Lung (tissue), 12 donors: ENCODE measurements around the gene TOR4A. TPM values are rescaled to one million over a fixed set of nuclear protein-coding genes. Genes with fewer than 3 reads are reported as not detected.

Source experiments
- ATAC-seq: fragments of 200-7000 bp; cut with Tn5 transposase; one replicate; pipeline ENCODE4 v1.9.1; 2020; ENCODE audit warnings: moderate number of reproducible peaks; ENCODE audit not compliant: insufficient read depth, low FRiP score
- DNase-seq, 3 donors: peaks; one replicate each; pipeline ENCODE4 v3.0.0-alpha.2; 2013 to 2017
- H3K27ac ChIP-seq, 2 donors: one replicate each; pipeline ENCODE4 v1.5.1; 2013; ENCODE audit warnings: mild to moderate bottlenecking in 2 of 2, moderate library complexity in 2 of 2, control low read depth in 1 of 2, inconsistent platforms in 1 of 2, low read depth in 1 of 2, low read length in 1 of 2
- H3K27me3 ChIP-seq, 3 donors: one replicate each; pipeline ENCODE4 v1.5.1; 2013; ENCODE audit warnings: low read length in 2 of 3; ENCODE audit not compliant: control insufficient read depth in 3 of 3, insufficient read depth in 3 of 3
- H3K36me3 ChIP-seq, 4 donors: one replicate each; pipeline ENCODE4 v1.5.1; 2013; ENCODE audit warnings: low read length in 4 of 4, mild to moderate bottlenecking in 1 of 4, moderate library complexity in 1 of 4; ENCODE audit not compliant: control insufficient read depth in 4 of 4, insufficient read depth in 4 of 4
- H3K4me1 ChIP-seq, 5 donors: one replicate each; pipeline ENCODE4 v1.5.1; 2013; ENCODE audit warnings: low read length in 5 of 5, mild to moderate bottlenecking in 2 of 5, moderate library complexity in 1 of 5; ENCODE audit not compliant: control insufficient read depth in 5 of 5, insufficient read depth in 5 of 5
- H3K4me3 ChIP-seq: one replicate; pipeline ENCODE4 v1.5.1; 2013; ENCODE audit warnings: mild to moderate bottlenecking, control low read depth, moderate library complexity
- H3K9ac ChIP-seq, 2 donors: one replicate each; pipeline ENCODE4 v1.5.1; 2013; ENCODE audit warnings: low read length in 2 of 2, control low read depth in 1 of 2; ENCODE audit not compliant: insufficient read depth in 1 of 2
- H3K9me3 ChIP-seq, 4 donors: one replicate each; pipeline ENCODE4 v1.5.1; 2013; ENCODE audit warnings: low read length in 3 of 4, mild to moderate bottlenecking in 1 of 4, moderate library complexity in 1 of 4; ENCODE audit not compliant: control insufficient read depth in 4 of 4, insufficient read depth in 3 of 4
- CTCF ChIP-seq: IDR thresholded peaks from 2 replicates; pipeline ENCODE4 v1.5.1; 2012; ENCODE audit warnings: mild to moderate bottlenecking; ENCODE audit errors: control extremely low read depth, extremely low read depth
- WGBS, 2 donors: extraction: QIAGEN DNeasy Blood & Tissue Kit; methylation state at CpG; one replicate each; pipeline ENCODE4 v1.1.7; 2013; 5-methylcytosine and 5-hydroxymethylcytosine counted together
- polyA plus RNA-seq, 2 donors: library from polyadenylated mRNA; stranded (reverse); fragments of 200-250 nt; gene quantifications; one replicate each; pipeline ENCODE4 v1.2.1, GENCODE V29; 2013
- total RNA-seq, 2 donors: library from RNA; depleted of rRNA in 1 of 2; stranded (reverse); fragments of >200 nt in 1 of 2; gene quantifications; one replicate each; pipeline ENCODE4 v1.2.1, GENCODE V29; 2014 to 2021
- donor health status: control.
- donor health status: control.
- donor health status: Bipolar disorder and iron deficiency.
- donor health status: healthy.
- donor health status: DM: yes; HTN: yes; CAD: no.

Gene TOR4A
- total and polyA plus RNA-seq, 4 donors: 9.6 to 42.5 (median 20.7) TPM

GRCh38 chr9:137286975-137287383 lies 9.5 kb downstream of the TOR4A start:
- DNase-seq (peak in 2 of 3 donors; percentile 49 to 64), ATAC-seq (no peak)
- Histone ChIP-seq H3K9me3 (no peaks in the 10 kb centered on the region), H3K36me3 (peaks cover 0 to under 1% (median 0%) of the 10 kb centered on the region in 4 donors), H3K4me3 (no peak overlapping the region), H3K9ac (no peak overlapping the region), H3K27ac (no peak overlapping the region), H3K27me3 (no peaks in the 10 kb centered on the region), H3K4me1 (no peaks in the 10 kb centered on the region)
- 49 to 59% methylated on average over 14 of the region's 14 CpGs for WGBS, 2 donors
- peak; percentile 21 for TF ChIP-seq CTCF

GRCh38 chr9:137293094-137293481 lies 15.6 kb downstream of the TOR4A start:
- no peak for TF ChIP-seq CTCF
- 79 to 82% methylated on average over 15 of the region's 15 CpGs for WGBS, 2 donors
- ATAC-seq: no peak
- Histone ChIP-seq H3K9ac (no peak overlapping the region), H3K4me3 (no peak overlapping the region), H3K27me3 (peaks cover 0 to 18% (median 0%) of the 10 kb centered on the region in 3 donors), H3K9me3 (peaks cover 0 to 6% (median 0%) of the 10 kb centered on the region in 4 donors), H3K27ac (peak overlapping the region in 1 of 2 donors; percentile 60), H3K4me1 (peaks cover 0 to 21% (median 12%) of the 10 kb centered on the region in 5 donors), H3K36me3 (no peaks in the 10 kb centered on the region)
- DNase-seq: no peak

GRCh38 chr9:137293482-137294090 lies 16.1 kb downstream of the TOR4A start:
- H3K9ac ChIP-seq: no peak overlapping the region
- 45 to 71% methylated on average over 29 of the region's 29 CpGs for WGBS, 2 donors
- H3K9me3 ChIP-seq: peaks cover 0 to 6% (median 0%) of the 10 kb centered on the region in 4 donors
- H3K36me3 ChIP-seq: no peaks in the 10 kb centered on the region
- peak overlapping the region in 1 of 2 donors; percentile 88 for H3K27ac ChIP-seq
- no peak for TF ChIP-seq CTCF
- ATAC-seq: no peak
- H3K27me3 ChIP-seq: peaks cover 0 to 18% (median 0%) of the 10 kb centered on the region in 3 donors
- DNase-seq: peak; percentile 57 to 73 (median 64)
- H3K4me3 ChIP-seq: no peak overlapping the region
- H3K4me1 ChIP-seq: peaks cover 0 to 21% (median 14%) of the 10 kb centered on the region in 5 donors
